Right lobe of liver (tissue), 6 donors: ENCODE measurements around the gene MATN1. TPM values are rescaled to one million over a fixed set of nuclear protein-coding genes. Genes with fewer than 3 reads are reported as not detected.
A peak's percentile ranks its signal among the peaks of the same experiment; 100 is the strongest.

ENCODE experiments used
- ATAC-seq, 4 donors: fragments of 200-7000 bp; cut with Tn5 transposase; one replicate each; pipeline ENCODE4 v1.9.1; 2020; ENCODE audit warnings: mild to moderate bottlenecking in 4 of 4, moderate library complexity in 4 of 4
- DNase-seq, 3 donors: peaks; one replicate each; pipeline ENCODE4 v3.0.0-alpha.2; 2020
- H3K27ac ChIP-seq, 3 donors: fragments of 200-600 bp; one replicate each; pipeline ENCODE4 v1.8.0; 2022
- H3K27me3 ChIP-seq, 2 donors: fragments of 200-600 bp; one replicate each; pipeline ENCODE4 v1.8.0; 2022
- H3K36me3 ChIP-seq, 4 donors: fragments of 200-600 bp; sonication (generic) in 1 of 4; one replicate each; pipeline versions ENCODE4 v1.5.1 to v1.8.0; 2017 to 2022; ENCODE audit warnings: control low read depth in 1 of 4
- H3K4me1 ChIP-seq, 4 donors: fragments of 200-600 bp; sonication (generic) in 1 of 4; one replicate each; pipeline versions ENCODE4 v1.5.1 to v1.8.0; 2017 to 2022; ENCODE audit warnings: control low read depth in 1 of 4
- H3K4me3 ChIP-seq, 3 donors: fragments of 200-600 bp; one replicate each; pipeline ENCODE4 v1.8.0; 2022
- H3K9me3 ChIP-seq, 4 donors: fragments of 200-600 bp; sonication (generic) in 1 of 4; one replicate each; pipeline versions ENCODE4 v1.5.1 to v1.8.0; 2017 to 2022; ENCODE audit warnings: control low read depth in 1 of 4
- CTCF ChIP-seq, 4 donors: fragments of 200-600 bp in 3 of 4; fragments of 450-650 bp in 1 of 4; IDR thresholded peaks; one replicate each; pipeline versions ENCODE4 v1.5.1 to v1.8.0; 2016 to 2022; ENCODE audit warnings: antibody characterized with exemption in 4 of 4, mild to moderate bottlenecking in 2 of 4
- POLR2A ChIP-seq: fragments of 450-650 bp; IDR thresholded peaks from one replicate; pipeline ENCODE4 v1.6.1; 2017; ENCODE audit warnings: antibody characterized with exemption, mild to moderate bottlenecking
- WGBS: methylation state at CpG from one replicate; pipeline ENCODE4 v1.1.6; 2018; ENCODE audit warnings: low coverage, low lambda C conversion rate; ENCODE audit not compliant: insufficient coverage; ENCODE audit errors: missing lambda C conversion rate; 5-methylcytosine and 5-hydroxymethylcytosine counted together
- intact Hi-C, 2 donors: fragments of 100-400 bp; cut with DNase I; formaldehyde crosslinking; loops; one replicate each; pipeline versions ENCODE4 v1.11.2 to v1.14.1; 2022
- total RNA-seq, 6 experiments: library from RNA; depleted of rRNA in 2 of 6; stranded (reverse); fragments of >200 nt in 2 of 6; fragmentation: NEBNext Ultra II Directional in 3 of 6; extraction: Animal tissue kit (Norgen Biotek cat#: 25700) in 3 of 6; gene quantifications; one replicate each; pipeline versions ENCODE4 v1.1.0 to v1.2.4, GENCODE V29; 2016 to 2023
- donor health status: DM: no; HTN: yes; CAD: no.
- donor health status: DM: no; HTN: no; CAD: no.
- donor health status: DM: no; HTN: no; CAD: no.
- donor health status: DM: no; HTN: yes; CAD: no.
- donor health status: DM: no; HTN: yes; CAD: no.

The MATN1 gene
- total RNA-seq, 6 experiments from 2014 or later: not detected

GRCh38 chr1:30712583-30712982, 10.8 kb downstream of the MATN1 start:
- H3K4me3 ChIP-seq: no peak overlapping the region
- TF ChIP-seq CTCF (IDR thresholded peaks at IDR 0.05) (no peak), POLR2A (no peak)
- no peaks in the 10 kb centered on the region for H3K9me3 ChIP-seq
- ATAC-seq (no peak), DNase-seq (no peak)
- no peak overlapping the region for H3K27ac ChIP-seq
- WGBS: 68% methylated on average over 4 of the region's 6 CpGs
- H3K4me1 ChIP-seq: no peaks in the 10 kb centered on the region
- no peaks in the 10 kb centered on the region for H3K36me3 ChIP-seq
- intact Hi-C loops: no loop called here
- no peaks in the 10 kb centered on the region for H3K27me3 ChIP-seq

GRCh38 chr1:30710407-30710806, 13.0 kb downstream of the MATN1 start:
- DNase-seq: no peak
- H3K9me3 ChIP-seq: no peaks in the 10 kb centered on the region
- H3K36me3 ChIP-seq: no peaks in the 10 kb centered on the region
- intact Hi-C loops: no loop called here
- H3K27ac ChIP-seq: no peak overlapping the region
- no peaks in the 10 kb centered on the region for H3K27me3 ChIP-seq
- no peak overlapping the region for H3K4me3 ChIP-seq
- WGBS: 0% methylated on average over 1 of the region's 2 CpGs
- ATAC-seq: no peak
- no peak for TF ChIP-seq POLR2A
- H3K4me1 ChIP-seq: no peaks in the 10 kb centered on the region

- no peak for TF ChIP-seq POLR2A
- TF ChIP-seq CTCF (IDR thresholded peaks at IDR 0.05): no peak
- intact Hi-C loops: loop anchor here (10.0 kb wide), 2 partner anchors 924 to 1474 kb away; partner anchors contain the start of genes MECR (in 2 of the 2) and PTPRU (in 2 of the 2)
- H3K4me1 ChIP-seq: no peaks in the 10 kb centered on the region
Observed at GRCh38 chr1:30708361-30708728, 15.0 kb downstream of the MATN1 start.

GRCh38 chr1:30707412-30708360, 15.7 kb downstream of the MATN1 start:
- TF ChIP-seq CTCF (IDR thresholded peaks at IDR 0.05) (peak; percentile 83 to 97 (median 88)), POLR2A (no peak)
- Histone ChIP-seq H3K9me3 (no peaks in the 10 kb centered on the region), H3K4me3 (no peak overlapping the region), H3K27ac (no peak overlapping the region), H3K36me3 (no peaks in the 10 kb centered on the region), H3K27me3 (no peaks in the 10 kb centered on the region), H3K4me1 (no peaks in the 10 kb centered on the region)
- ATAC-seq: peak; percentile 93 to 97 (median 94)
- WGBS: 44% methylated on average over 12 of the region's 16 CpGs
- peak; percentile 76 to 79 (median 76) for DNase-seq
- intact Hi-C loops: loop anchor here (10.0 kb wide), 2 partner anchors 923 to 1473 kb away; partner anchors contain the start of genes MECR (in 2 of the 2) and PTPRU (in 2 of the 2)

More at GRCh38 chr1:30708361-30708728, 15.0 kb downstream of the MATN1 start:
- ATAC-seq (no peak), DNase-seq (peak in 1 of 3 donors; percentile 2)
- Histone ChIP-seq H3K36me3 (no peaks in the 10 kb centered on the region), H3K9me3 (no peaks in the 10 kb centered on the region), H3K27ac (no peak overlapping the region), H3K27me3 (no peaks in the 10 kb centered on the region), H3K4me3 (no peak overlapping the region)
- 29% methylated on average over 6 of the region's 8 CpGs for WGBS

GRCh38 chr1:30706528-30706927, 16.9 kb downstream of the MATN1 start:
- ATAC-seq (peak; percentile 22 to 49 (median 42)), DNase-seq (peak in 1 of 3 donors; percentile 55)
- Histone ChIP-seq H3K27me3 (no peaks in the 10 kb centered on the region), H3K36me3 (no peaks in the 10 kb centered on the region), H3K4me3 (no peak overlapping the region), H3K9me3 (no peaks in the 10 kb centered on the region), H3K4me1 (no peaks in the 10 kb centered on the region), H3K27ac (no peak overlapping the region)
- intact Hi-C loops: loop anchor here (10.0 kb wide), 2 partner anchors 922 to 1472 kb away; partner anchors contain the start of genes MECR (in 2 of the 2) and PTPRU (in 2 of the 2)
- WGBS: 37% methylated on average over 1 of the region's 9 CpGs
- TF ChIP-seq POLR2A (no peak), CTCF (IDR thresholded peaks at IDR 0.05) (no peak)
